Measurements from ENCODE around the gene GOLGA8B. TPM values are rescaled to one million over a fixed set of nuclear protein-coding genes. Genes with fewer than 3 reads are reported as not detected.

The GOLGA8B gene, protein sequence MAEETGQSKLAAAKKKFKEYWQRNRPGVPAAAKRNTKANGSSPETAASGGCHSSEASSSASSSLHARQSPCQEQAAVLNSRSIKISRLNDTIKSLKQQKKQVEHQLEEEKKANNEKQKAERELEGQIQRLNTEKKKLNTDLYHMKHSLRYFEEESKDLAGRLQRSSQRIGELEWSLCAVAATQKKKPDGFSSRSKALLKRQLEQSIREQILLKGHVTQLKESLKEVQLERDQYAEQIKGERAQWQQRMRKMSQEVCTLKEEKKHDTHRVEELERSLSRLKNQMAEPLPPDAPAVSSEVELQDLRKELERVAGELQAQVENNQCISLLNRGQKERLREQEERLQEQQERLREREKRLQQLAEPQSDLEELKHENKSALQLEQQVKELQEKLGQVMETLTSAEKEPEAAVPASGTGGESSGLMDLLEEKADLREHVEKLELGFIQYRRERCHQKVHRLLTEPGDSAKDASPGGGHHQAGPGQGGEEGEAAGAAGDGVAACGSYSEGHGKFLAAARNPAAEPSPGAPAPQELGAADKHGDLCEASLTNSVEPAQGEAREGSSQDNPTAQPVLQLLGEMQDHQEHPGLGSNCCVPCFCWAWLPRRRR
- total RNA-seq: 5.5 and 7.4 TPM in 2 replicates

DNA sequence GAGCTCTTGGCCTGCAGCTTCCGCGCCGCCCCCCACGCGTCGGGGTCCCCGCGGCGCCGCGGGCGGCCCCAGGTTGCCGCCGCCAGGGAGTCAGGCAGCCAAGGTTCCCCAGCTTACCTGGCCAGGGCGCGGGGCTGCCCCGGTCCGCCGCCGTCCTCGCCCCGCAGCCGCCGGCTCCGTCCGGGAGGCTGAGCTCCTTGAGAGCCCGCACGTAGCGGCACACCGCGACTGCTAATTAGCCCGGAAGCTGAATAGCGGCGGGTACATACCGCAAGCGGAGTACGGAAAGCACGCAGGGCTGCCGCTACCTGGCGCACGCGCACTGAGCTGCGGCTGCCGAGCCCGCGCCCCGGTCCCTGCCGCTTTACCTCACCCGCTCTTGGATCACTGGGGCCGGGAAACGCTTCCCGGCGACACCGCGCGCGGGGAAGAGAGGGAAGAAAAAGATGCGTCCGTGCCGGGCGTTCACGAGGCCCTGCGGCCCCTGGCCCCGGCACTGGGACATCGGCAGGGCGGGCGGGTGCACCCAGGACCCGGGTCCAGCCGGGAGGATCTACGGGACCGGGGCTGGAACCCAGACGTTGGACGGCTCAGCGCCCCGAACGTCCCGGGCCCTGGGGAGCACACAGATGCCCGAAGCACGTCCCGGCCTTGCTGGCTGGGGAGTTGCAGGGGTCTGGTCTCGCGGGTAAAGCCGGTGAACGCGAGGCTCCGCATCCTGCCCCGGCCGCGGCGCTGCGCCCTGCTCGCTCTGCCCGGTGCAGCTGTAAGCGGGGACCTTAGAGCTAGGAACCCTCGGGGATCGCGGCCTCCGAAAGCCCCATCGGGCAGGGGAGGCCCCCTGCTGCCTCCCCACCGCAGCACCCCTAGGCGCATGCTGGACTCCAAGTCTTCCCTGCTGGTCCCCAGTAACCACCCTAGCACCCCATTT, at the start of gene GOLGA8B:
GOLGA8B (minus strand) TSS at position 253 of the 931 bp plus-strand sequence. CDS start 47,739 bp downstream, outside the sequence.

Other genes starting within 250 kb of the GOLGA8B start
- 15.2 and 34.8 TPM in 2 replicates for gene SLC12A6, start 245.9 kb downstream of the GOLGA8B start, total RNA-seq
- gene NOP10, start 240.5 kb downstream of the GOLGA8B start, total RNA-seq: 182 and 189 TPM in 2 replicates
- not detected in 2 replicates for gene NUTM1, start 240.3 kb downstream of the GOLGA8B start, total RNA-seq
- 6.6 and 9.4 TPM in 2 replicates for gene LPCAT4, start 216.5 kb downstream of the GOLGA8B start, total RNA-seq
- gene GOLGA8A, start 145.8 kb downstream of the GOLGA8B start, total RNA-seq: 4.9 and 12.8 TPM in 2 replicates
- gene GJD2, start 171.3 kb upstream of the GOLGA8B start, total RNA-seq: not detected in 2 replicates
- gene ACTC1, start 211.9 kb upstream of the GOLGA8B start, total RNA-seq: 0.49 TPM in 1 of 2 replicates, not detected in the other